ENCODE data around the gene PSMD2. TPM values are rescaled to one million over a fixed set of nuclear protein-coding genes. Genes with fewer than 3 reads are reported as not detected.

Gene PSMD2
- total RNA-seq, 1 donor from 2014 or later = 108 TPM

DNA sequence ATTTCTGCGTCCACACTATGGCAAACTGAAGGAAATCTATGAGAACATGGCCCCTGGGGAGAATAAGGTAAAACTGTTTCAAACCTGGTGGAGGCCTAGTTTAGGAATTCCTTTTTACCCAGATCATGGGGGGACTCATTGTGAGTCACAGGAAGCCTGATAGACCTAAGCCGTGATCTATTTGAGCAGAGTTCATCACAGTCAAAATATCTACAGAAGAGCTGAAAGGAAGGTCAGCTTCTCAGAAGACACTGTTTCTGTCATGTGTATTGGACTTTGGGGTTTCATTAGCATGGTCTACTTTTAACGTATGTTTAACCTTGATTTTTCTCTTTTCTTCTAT lies 1.3 kb downstream of the PSMD2 start:
- peak overlapping the region in 1 of 2 donors; percentile 90 for H3K4me3 ChIP-seq
- H3K36me3 ChIP-seq = peaks cover 0 to 50% of the 10 kb centered on the region in 2 donors

DNA sequence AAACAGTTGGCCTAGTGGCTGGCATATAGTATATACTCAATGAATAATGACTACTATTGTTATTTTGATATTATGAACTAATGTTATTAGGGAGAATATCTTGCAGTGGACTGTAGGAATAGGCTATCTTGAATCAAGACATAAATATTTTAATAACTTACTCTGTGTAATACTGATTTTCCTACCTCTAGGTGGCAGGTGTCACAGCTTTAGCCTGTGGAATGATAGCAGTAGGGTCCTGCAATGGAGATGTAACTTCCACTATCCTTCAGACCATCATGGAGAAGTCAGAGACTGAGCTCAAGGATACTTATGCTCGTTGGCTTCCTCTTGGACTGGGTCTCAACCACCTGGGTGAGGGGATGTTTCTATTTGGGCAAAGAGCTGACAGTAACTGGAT lies 6.5 kb downstream of the PSMD2 start:
- no peaks in the 10 kb centered on the region for H3K27me3 ChIP-seq
- TF ChIP-seq, protein P1, sequence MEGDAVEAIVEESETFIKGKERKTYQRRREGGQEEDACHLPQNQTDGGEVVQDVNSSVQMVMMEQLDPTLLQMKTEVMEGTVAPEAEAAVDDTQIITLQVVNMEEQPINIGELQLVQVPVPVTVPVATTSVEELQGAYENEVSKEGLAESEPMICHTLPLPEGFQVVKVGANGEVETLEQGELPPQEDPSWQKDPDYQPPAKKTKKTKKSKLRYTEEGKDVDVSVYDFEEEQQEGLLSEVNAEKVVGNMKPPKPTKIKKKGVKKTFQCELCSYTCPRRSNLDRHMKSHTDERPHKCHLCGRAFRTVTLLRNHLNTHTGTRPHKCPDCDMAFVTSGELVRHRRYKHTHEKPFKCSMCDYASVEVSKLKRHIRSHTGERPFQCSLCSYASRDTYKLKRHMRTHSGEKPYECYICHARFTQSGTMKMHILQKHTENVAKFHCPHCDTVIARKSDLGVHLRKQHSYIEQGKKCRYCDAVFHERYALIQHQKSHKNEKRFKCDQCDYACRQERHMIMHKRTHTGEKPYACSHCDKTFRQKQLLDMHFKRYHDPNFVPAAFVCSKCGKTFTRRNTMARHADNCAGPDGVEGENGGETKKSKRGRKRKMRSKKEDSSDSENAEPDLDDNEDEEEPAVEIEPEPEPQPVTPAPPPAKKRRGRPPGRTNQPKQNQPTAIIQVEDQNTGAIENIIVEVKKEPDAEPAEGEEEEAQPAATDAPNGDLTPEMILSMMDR (IDR thresholded peaks at IDR 0.05) = no peak
- no peak for TF ChIP-seq POLR2A (IDR thresholded peaks at IDR 0.05)
- TF ChIP-seq POLR2AphosphoS5 (IDR thresholded peaks at IDR 0.05; ENCODE audit: insufficient read depth in 1 of 2, low read depth in 1 of 2) = no peak
- intact Hi-C loops (cut with DNase I) = no loop called here
- H3K36me3 ChIP-seq = peaks cover 0 to 85% of the 10 kb centered on the region in 2 donors
- no peak overlapping the region for H3K27ac ChIP-seq
- H3K4me1 ChIP-seq = peaks cover 4% of the 10 kb centered on the region
- H3K9me3 ChIP-seq = no peaks in the 10 kb centered on the region
- no peak overlapping the region for H3K4me3 ChIP-seq
- no peak for DNase-seq (ENCODE audit: extremely low spot score in 2 of 2)

More for the DNA sequence above, 1.3 kb downstream of the PSMD2 start:
- no peaks in the 10 kb centered on the region for H3K27me3 ChIP-seq
- H3K9me3 ChIP-seq = no peaks in the 10 kb centered on the region
- TF ChIP-seq, protein P1 (IDR thresholded peaks at IDR 0.05) = no peak
- TF ChIP-seq POLR2AphosphoS5 (IDR thresholded peaks at IDR 0.05; ENCODE audit: insufficient read depth in 1 of 2, low read depth in 1 of 2) (no peak), POLR2A (IDR thresholded peaks at IDR 0.05) (no peak)
- peaks cover 16% of the 10 kb centered on the region for H3K4me1 ChIP-seq
- no peak for DNase-seq (ENCODE audit: extremely low spot score in 2 of 2)
- intact Hi-C loops (cut with DNase I) = no loop called here
- H3K27ac ChIP-seq = no peak overlapping the region

DNA sequence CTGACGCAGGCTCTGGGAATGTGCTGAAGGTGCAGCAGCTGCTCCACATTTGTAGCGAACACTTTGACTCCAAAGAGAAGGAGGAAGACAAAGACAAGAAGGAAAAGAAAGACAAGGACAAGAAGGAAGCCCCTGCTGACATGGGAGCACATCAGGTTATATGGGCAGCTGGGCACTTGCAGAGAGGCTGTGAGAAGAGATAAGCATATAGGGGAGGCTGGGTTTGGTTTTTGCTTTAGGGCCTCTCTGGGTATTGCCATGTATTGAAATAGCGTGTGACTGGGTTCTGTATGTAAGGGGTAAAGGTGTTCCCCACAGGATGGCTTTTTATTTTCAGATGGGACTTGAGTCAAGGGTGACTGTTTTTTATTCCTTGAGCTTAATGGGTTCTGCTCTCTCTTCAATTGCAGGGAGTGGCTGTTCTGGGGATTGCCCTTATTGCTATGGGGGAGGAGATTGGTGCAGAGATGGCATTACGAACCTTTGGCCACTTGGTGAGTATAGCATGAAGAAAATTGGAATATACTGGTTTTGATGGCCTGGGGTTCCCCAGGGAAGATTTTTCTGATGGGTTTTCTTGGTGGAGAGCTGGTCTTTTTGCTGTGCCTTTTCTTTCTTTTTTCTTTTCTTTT lies 7.4 kb downstream of the PSMD2 start:
- intact Hi-C loops (cut with DNase I) = no loop called here
- H3K27ac ChIP-seq = no peak overlapping the region
- no peaks in the 10 kb centered on the region for H3K4me1 ChIP-seq
- no peak overlapping the region for H3K4me3 ChIP-seq
- H3K36me3 ChIP-seq = peaks cover 0 to 78% of the 10 kb centered on the region in 2 donors
- DNase-seq (ENCODE audit: extremely low spot score in 2 of 2) = no peak
- no peaks in the 10 kb centered on the region for H3K27me3 ChIP-seq
- TF ChIP-seq, protein P1 (IDR thresholded peaks at IDR 0.05) = no peak
- H3K9me3 ChIP-seq = no peaks in the 10 kb centered on the region

DNA sequence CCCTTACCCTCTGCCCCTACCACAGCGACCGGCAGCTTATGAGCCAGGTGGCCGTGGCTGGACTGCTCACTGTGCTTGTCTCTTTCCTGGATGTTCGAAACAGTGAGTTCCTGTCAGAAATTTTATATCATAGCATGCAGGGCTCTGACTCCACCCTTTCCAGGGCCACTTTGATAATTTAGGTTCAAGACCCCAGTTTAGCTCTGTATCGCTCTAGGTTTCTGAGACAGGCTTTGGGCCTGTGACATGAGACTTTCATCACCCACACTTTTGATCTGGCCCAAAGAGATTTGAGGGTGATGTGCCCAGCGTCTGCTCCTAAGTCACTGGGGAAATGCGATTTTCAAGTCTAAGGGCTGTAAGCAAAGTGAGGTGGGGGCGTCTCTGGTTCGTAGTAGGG lies 8.9 kb downstream of the PSMD2 start:
- no peaks in the 10 kb centered on the region for H3K9me3 ChIP-seq
- H3K27me3 ChIP-seq = no peaks in the 10 kb centered on the region
- no peak overlapping the region for H3K4me3 ChIP-seq
- no peak overlapping the region for H3K27ac ChIP-seq
- H3K36me3 ChIP-seq = peaks cover 0 to 63% of the 10 kb centered on the region in 2 donors
- intact Hi-C loops (cut with DNase I) = no loop called here
- DNase-seq (ENCODE audit: extremely low spot score in 2 of 2) = no peak
- H3K4me1 ChIP-seq = no peaks in the 10 kb centered on the region
- TF ChIP-seq POLR2A (IDR thresholded peaks at IDR 0.05) = no peak
- TF ChIP-seq, protein P1 (IDR thresholded peaks at IDR 0.05) = no peak
- no peak for TF ChIP-seq POLR2AphosphoS5 (IDR thresholded peaks at IDR 0.05; ENCODE audit: insufficient read depth in 1 of 2, low read depth in 1 of 2)

DNA sequence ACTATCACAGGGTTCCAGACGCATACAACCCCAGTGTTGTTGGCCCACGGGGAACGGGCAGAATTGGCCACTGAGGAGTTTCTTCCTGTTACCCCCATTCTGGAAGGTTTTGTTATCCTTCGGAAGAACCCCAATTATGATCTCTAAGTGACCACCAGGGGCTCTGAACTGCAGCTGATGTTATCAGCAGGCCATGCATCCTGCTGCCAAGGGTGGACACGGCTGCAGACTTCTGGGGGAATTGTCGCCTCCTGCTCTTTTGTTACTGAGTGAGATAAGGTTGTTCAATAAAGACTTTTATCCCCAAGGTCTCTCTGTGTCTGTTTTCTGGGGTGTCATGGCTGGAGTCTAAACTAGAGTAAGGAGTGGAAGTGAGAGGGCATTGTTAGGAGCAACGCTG lies 9.7 kb downstream of the PSMD2 start:
- Histone ChIP-seq H3K36me3 (peaks cover 0 to 55% of the 10 kb centered on the region in 2 donors), H3K9me3 (no peaks in the 10 kb centered on the region), H3K27me3 (no peaks in the 10 kb centered on the region), H3K4me3 (no peak overlapping the region), H3K4me1 (no peaks in the 10 kb centered on the region), H3K27ac (no peak overlapping the region)
- DNase-seq (ENCODE audit: extremely low spot score in 2 of 2) = no peak
- intact Hi-C loops (cut with DNase I) = no loop called here
- no peak for TF ChIP-seq POLR2A (IDR thresholded peaks at IDR 0.05)
- TF ChIP-seq, protein P1 (IDR thresholded peaks at IDR 0.05) = no peak
- no peak for TF ChIP-seq POLR2AphosphoS5 (IDR thresholded peaks at IDR 0.05; ENCODE audit: insufficient read depth in 1 of 2, low read depth in 1 of 2)

Data from vagina (tissue), 2 donors.